CD14-positive monocyte (primary cell): ENCODE results near the gene NANP. TPM values are rescaled to one million over a fixed set of nuclear protein-coding genes. Genes with fewer than 3 reads are reported as not detected.

Experiments used
- DNase-seq, 3 donors: peaks; one replicate each; pipeline ENCODE4 v3.0.0-alpha.2; 2011 to 2022
- H2AFZ ChIP-seq: 2 replicates; pipeline ENCODE4 v1.6.0; 2012; ENCODE audit warnings: mild to moderate bottlenecking, low read depth, low read length, inconsistent platforms; ENCODE audit not compliant: insufficient read depth, poor library complexity, severe bottlenecking
- H3K27ac ChIP-seq, 2 donors: 1 replicate in 1 of 2; 2 replicates in 1 of 2; pipeline ENCODE4 v1.5.1; 2012 to 2013; ENCODE audit warnings: low read length in 2 of 2, control low read depth in 1 of 2, inconsistent platforms in 1 of 2, low read depth in 1 of 2, mild to moderate bottlenecking in 1 of 2
- H3K27me3 ChIP-seq, 2 donors: one replicate each; pipeline versions ENCODE4 v1.6.0 to v1.6.1; 2011 to 2013; ENCODE audit warnings: low read length in 2 of 2; ENCODE audit not compliant: control insufficient read depth in 2 of 2, insufficient read depth in 2 of 2
- H3K36me3 ChIP-seq, 2 donors: replicated peaks in 1 of 2; 1 replicate in 1 of 2; 2 replicates in 1 of 2; pipeline versions ENCODE4 v1.5.1 to v1.6.1; 2012 to 2013; ENCODE audit warnings: low read length in 2 of 2, control low read depth in 1 of 2, inconsistent platforms in 1 of 2, mild to moderate bottlenecking in 1 of 2; ENCODE audit not compliant: insufficient read depth in 2 of 2, control insufficient read depth in 1 of 2
- H3K4me1 ChIP-seq, 2 donors: 1 replicate in 1 of 2; 2 replicates in 1 of 2; pipeline versions ENCODE4 v1.5.1 to v1.6.1; 2012 to 2013; ENCODE audit warnings: low read length in 2 of 2, control low read depth in 1 of 2, inconsistent platforms in 1 of 2, mild to moderate bottlenecking in 1 of 2, moderate library complexity in 1 of 2; ENCODE audit not compliant: insufficient read depth in 2 of 2, control insufficient read depth in 1 of 2
- H3K4me2 ChIP-seq: replicated peaks from 2 replicates; pipeline ENCODE3; 2012; ENCODE audit warnings: low read length, moderate library complexity, mild to moderate bottlenecking; ENCODE audit not compliant: poor library complexity, severe bottlenecking; ENCODE audit errors: extremely low read depth
- H3K4me3 ChIP-seq, 3 experiments: fragments of 200-600 bp in 1 of 3; sonication (generic) in 1 of 3; replicated peaks in 1 of 3; 1 replicate in 2 of 3; 2 replicates in 1 of 3; pipeline ENCODE4 v1.5.1; 2011 to 2013; ENCODE audit warnings: low read length in 3 of 3, mild to moderate bottlenecking in 3 of 3, control low read depth in 2 of 3, low read depth in 2 of 3, inconsistent platforms in 1 of 3, moderate library complexity in 1 of 3
- H3K79me2 ChIP-seq: 2 replicates; pipeline ENCODE4 v1.6.0; 2012; ENCODE audit warnings: mild to moderate bottlenecking, control low read depth, inconsistent platforms, low read length, moderate library complexity; ENCODE audit not compliant: insufficient read depth
- H3K9ac ChIP-seq: 2 replicates; pipeline ENCODE4 v1.6.0; 2017; ENCODE audit warnings: low read length, mild to moderate bottlenecking; ENCODE audit not compliant: insufficient read depth, poor library complexity, severe bottlenecking
- H3K9me3 ChIP-seq, 2 donors: replicated peaks in 1 of 2; 1 replicate in 1 of 2; 2 replicates in 1 of 2; pipeline versions ENCODE4 v1.5.1 to v1.6.1; 2012 to 2013; ENCODE audit warnings: low read length in 2 of 2, control low read depth in 1 of 2; ENCODE audit not compliant: control insufficient read depth in 1 of 2, insufficient read depth in 1 of 2
- H4K20me1 ChIP-seq: 2 replicates; pipeline ENCODE4 v1.6.0; 2012; ENCODE audit warnings: mild to moderate bottlenecking, low read length, control low read depth, moderate library complexity; ENCODE audit not compliant: insufficient read depth
- H3K27ac Mint-ChIP-seq, 7 donors: one replicate each; pipeline ENCODE4 v1.8.0; 2020; ENCODE audit warnings: mild to moderate bottlenecking in 7 of 7, mixed read lengths in 7 of 7, moderate library complexity in 6 of 7, inconsistent platforms in 2 of 7
- H3K27me3 Mint-ChIP-seq, 3 donors: one replicate each; pipeline ENCODE4 v1.8.0; 2021 to 2022; ENCODE audit warnings: low read depth in 3 of 3, mild to moderate bottlenecking in 3 of 3, mixed read lengths in 3 of 3, moderate library complexity in 3 of 3, inconsistent platforms in 1 of 3
- H3K36me3 Mint-ChIP-seq, 2 donors: one replicate each; pipeline ENCODE4 v1.8.0; 2020; ENCODE audit warnings: mixed read lengths in 2 of 2, inconsistent platforms in 1 of 2, mild to moderate bottlenecking in 1 of 2
- H3K4me1 Mint-ChIP-seq: one replicate; pipeline ENCODE4 v1.8.0; 2020; ENCODE audit warnings: mild to moderate bottlenecking, mixed read lengths
- H3K4me3 Mint-ChIP-seq, 2 donors: one replicate each; pipeline ENCODE4 v1.8.0; 2020; ENCODE audit warnings: mild to moderate bottlenecking in 2 of 2, mixed read lengths in 2 of 2, moderate library complexity in 1 of 2
- H3K9me3 Mint-ChIP-seq, 7 donors: one replicate each; pipeline ENCODE4 v1.8.0; 2020 to 2022; ENCODE audit warnings: mixed read lengths in 7 of 7, mild to moderate bottlenecking in 6 of 7, moderate library complexity in 6 of 7, inconsistent platforms in 2 of 7
- CTCF ChIP-seq: fragments of 200-600 bp; IDR thresholded peaks from one replicate; pipeline ENCODE4 v1.8.0; 2022; ENCODE audit warnings: antibody characterized with exemption, mild to moderate bottlenecking
- WGBS: methylation state at CpG from one replicate; pipeline ENCODE4 v1.1.5; 2013; ENCODE audit warnings: missing lambda C conversion rate; ENCODE audit not compliant: insufficient coverage; 5-methylcytosine and 5-hydroxymethylcytosine counted together
- intact Hi-C, 2 donors: fragments of 100-400 bp; cut with micrococcal nuclease; formaldehyde crosslinking; loops; one replicate each; pipeline versions ENCODE4 v1.15.0 to v1.15.1; 2023
- polyA plus RNA-seq, 3 donors: library from polyadenylated mRNA; depleted of rRNA in 1 of 3; unstranded in 2 of 3; stranded (reverse) in 1 of 3; fragments of 300-500 nt in 2 of 3; fragments of >200 nt in 1 of 3; fragmentation: Illumina TruSeq in 2 of 3; gene quantifications; 1 replicate in 2 of 3; 2 replicates in 1 of 3; pipeline ENCODE4 v1.2.3, GENCODE V29; 2012 to 2021

The NANP gene
- polyA plus RNA-seq, 3 donors: 1.7 to 2.6 (median 2.2) TPM

- no peaks in the 10 kb centered on the region for H3K36me3 Mint-ChIP-seq
Observed at GRCh38 chr20:25565578-25566157, 58.1 kb downstream of the NANP start.

GRCh38 chr20:25563876-25564275, 59.9 kb downstream of the NANP start:
- DNase-seq: no peak
- H3K27me3 ChIP-seq: no peaks in the 10 kb centered on the region
- Mint-ChIP-seq H3K4me1 (no peaks in the 10 kb centered on the region), H3K36me3 (no peaks in the 10 kb centered on the region), H3K27me3 (peaks cover 7 to 9% (median 9%) of the 10 kb centered on the region in 3 donors), H3K4me3 (no peak overlapping the region), H3K27ac (no peak overlapping the region), H3K9me3 (peaks cover 4 to 20% (median 15%) of the 10 kb centered on the region in 7 donors)
- no peak overlapping the region for H3K27ac ChIP-seq
- H3K36me3 ChIP-seq: no peaks in the 10 kb centered on the region
- H3K4me3 ChIP-seq: no peak overlapping the region
- no peak overlapping the region for H2AFZ ChIP-seq
- no peak for TF ChIP-seq CTCF
- H3K79me2 ChIP-seq: no peaks in the 10 kb centered on the region
- H4K20me1 ChIP-seq: no peaks in the 10 kb centered on the region
- H3K9me3 ChIP-seq: peaks cover 5 to 6% of the 10 kb centered on the region in 2 donors
- 94% methylated on average over 2 of the region's 6 CpGs for WGBS
- intact Hi-C loops: no loop called here
- H3K9ac ChIP-seq: no peak overlapping the region
- H3K4me1 ChIP-seq: no peaks in the 10 kb centered on the region
- no peak overlapping the region for H3K4me2 ChIP-seq

More at GRCh38 chr20:25565578-25566157, 58.1 kb downstream of the NANP start:
- Histone ChIP-seq H3K27me3 (no peaks in the 10 kb centered on the region), H3K36me3 (no peaks in the 10 kb centered on the region), H3K4me2 (no peak overlapping the region), H3K4me1 (no peaks in the 10 kb centered on the region), H3K9me3 (peaks cover 0 to 5% of the 10 kb centered on the region in 2 donors), H3K79me2 (no peaks in the 10 kb centered on the region), H3K4me3 (no peak overlapping the region), H3K27ac (no peak overlapping the region), H3K9ac (no peak overlapping the region), H2AFZ (no peak overlapping the region), H4K20me1 (no peaks in the 10 kb centered on the region)
- H3K4me3 Mint-ChIP-seq: no peak overlapping the region
- intact Hi-C loops: no loop called here
- peaks cover 4 to 16% (median 11%) of the 10 kb centered on the region in 7 donors for H3K9me3 Mint-ChIP-seq
- peaks cover 6 to 9% (median 7%) of the 10 kb centered on the region in 3 donors for H3K27me3 Mint-ChIP-seq
- no peak for DNase-seq
- H3K4me1 Mint-ChIP-seq: no peaks in the 10 kb centered on the region
- 96% methylated on average over 6 of the region's 6 CpGs for WGBS
- no peak overlapping the region for H3K27ac Mint-ChIP-seq
- TF ChIP-seq CTCF: no peak
